ENCODE results near the gene CLDN1. TPM values are rescaled to one million over a fixed set of nuclear protein-coding genes. Genes with fewer than 3 reads are reported as not detected.

The CLDN1 gene
- 9.7 and 11.9 TPM in 2 replicates for total RNA-seq (ENCODE audit: low replicate concordance)
- long read RNA-seq, partial matches to known transcripts, result 0 of 11 reads
- long read RNA-seq, other reads (novel, unspliced or antisense), result 8 of 11 reads

GRCh38 chr3:190321789-190322603 is at the start of gene CLDN1:
CLDN1 (minus strand) TSS chr3:190322446; CDS start chr3:190322206, 240 bp downstream.
- H3K27ac Mint-ChIP-seq, result peak within 1 kb of the TSS; percentile 57
- peak; percentile 89 for DNase-seq (ENCODE audit: extremely low spot score, unreplicated experiment)
- TF ChIP-seq CTCF (conservative IDR thresholded peaks at IDR 0.05), result peak; percentile 99
- peaks cover 45% of the 10 kb centered on the region for H3K27me3 Mint-ChIP-seq
- peaks cover 8% of the 10 kb centered on the region for H3K4me1 Mint-ChIP-seq (ENCODE audit: unreplicated experiment)
- no peaks in the 10 kb centered on the region for H3K36me3 Mint-ChIP-seq
- H3K9me3 Mint-ChIP-seq, result no peaks in the 10 kb centered on the region
- H3K4me3 Mint-ChIP-seq, result peak within 1 kb of the TSS; percentile 84

- TF ChIP-seq CTCF (conservative IDR thresholded peaks at IDR 0.05), result no peak
Measured at GRCh38 chr3:190371152-190371551, 48.9 kb upstream of the CLDN1 start.

GRCh38 chr3:190370369-190370768 is 48.1 kb upstream of the CLDN1 start:
- no peak for TF ChIP-seq CTCF (conservative IDR thresholded peaks at IDR 0.05)
- H3K27ac Mint-ChIP-seq, result peak overlapping the region; percentile 92

More at GRCh38 chr3:190371152-190371551, 48.9 kb upstream of the CLDN1 start:
- Mint-ChIP-seq H3K4me1 (ENCODE audit: unreplicated experiment) (peaks cover 4% of the 10 kb centered on the region), H3K36me3 (no peaks in the 10 kb centered on the region), H3K9me3 (no peaks in the 10 kb centered on the region), H3K27me3 (no peaks in the 10 kb centered on the region), H3K4me3 (no peak overlapping the region), H3K27ac (no peak overlapping the region)
- DNase-seq (ENCODE audit: extremely low spot score, unreplicated experiment), result no peak

GRCh38 chr3:190369668-190370295 is 47.5 kb upstream of the CLDN1 start:
- H3K27me3 Mint-ChIP-seq, result no peaks in the 10 kb centered on the region
- DNase-seq (ENCODE audit: extremely low spot score, unreplicated experiment), result no peak
- no peak for TF ChIP-seq CTCF (conservative IDR thresholded peaks at IDR 0.05)
- H3K4me3 Mint-ChIP-seq, result peak overlapping the region; percentile 48
- no peaks in the 10 kb centered on the region for H3K9me3 Mint-ChIP-seq
- H3K4me1 Mint-ChIP-seq (ENCODE audit: unreplicated experiment), result peaks cover 4% of the 10 kb centered on the region
- peak overlapping the region; percentile 92 for H3K27ac Mint-ChIP-seq
- H3K36me3 Mint-ChIP-seq, result no peaks in the 10 kb centered on the region

More at GRCh38 chr3:190370369-190370768, 48.1 kb upstream of the CLDN1 start:
- H3K27me3 Mint-ChIP-seq, result no peaks in the 10 kb centered on the region
- H3K36me3 Mint-ChIP-seq, result no peaks in the 10 kb centered on the region
- no peak overlapping the region for H3K4me3 Mint-ChIP-seq
- DNase-seq (ENCODE audit: extremely low spot score, unreplicated experiment), result no peak
- H3K9me3 Mint-ChIP-seq, result no peaks in the 10 kb centered on the region
- H3K4me1 Mint-ChIP-seq (ENCODE audit: unreplicated experiment), result peaks cover 4% of the 10 kb centered on the region

GRCh38 chr3:190368881-190369280 is 46.6 kb upstream of the CLDN1 start:
- H3K27me3 Mint-ChIP-seq, result no peaks in the 10 kb centered on the region
- no peaks in the 10 kb centered on the region for H3K9me3 Mint-ChIP-seq
- H3K36me3 Mint-ChIP-seq, result no peaks in the 10 kb centered on the region
- H3K4me3 Mint-ChIP-seq, result no peak overlapping the region
- peak overlapping the region; percentile 10 for H3K27ac Mint-ChIP-seq
- no peaks in the 10 kb centered on the region for H3K4me1 Mint-ChIP-seq (ENCODE audit: unreplicated experiment)
- TF ChIP-seq CTCF (conservative IDR thresholded peaks at IDR 0.05), result no peak
- DNase-seq (ENCODE audit: extremely low spot score, unreplicated experiment), result no peak

Measured in type B pancreatic cell (in vitro differentiated cells).